Measurements from ENCODE around the gene TUBB6.

GRCh38 chr18:12342661-12343060, 34.6 kb downstream of the TUBB6 start:
- TF ChIP-seq CTCF (IDR thresholded peaks at IDR 0.05; ENCODE audit: low read length): no peak
- no peak for TF ChIP-seq EZH2 (IDR thresholded peaks at IDR 0.05; ENCODE audit: borderline replicate concordance, low read length)
